Body of pancreas (tissue), 4 donors: ENCODE data around the gene SLC30A4.

Source experiments
- POLR2A ChIP-seq, 3 donors: fragments of 450-650 bp; IDR thresholded peaks; one replicate each; pipeline ENCODE4 v1.6.1; 2016; ENCODE audit warnings: antibody characterized with exemption in 3 of 3, mild to moderate bottlenecking in 2 of 3
- TF ChIP-seq, protein P1 (sequence below), 7 experiments: fragments of 450-650 bp in 4 of 7; fragments of 200-600 bp in 3 of 7; sonication (generic) in 3 of 7; IDR thresholded peaks; one replicate each; pipeline ENCODE4 v1.5.1; 2016 to 2019; ENCODE audit warnings: antibody characterized with exemption in 7 of 7

DNA sequence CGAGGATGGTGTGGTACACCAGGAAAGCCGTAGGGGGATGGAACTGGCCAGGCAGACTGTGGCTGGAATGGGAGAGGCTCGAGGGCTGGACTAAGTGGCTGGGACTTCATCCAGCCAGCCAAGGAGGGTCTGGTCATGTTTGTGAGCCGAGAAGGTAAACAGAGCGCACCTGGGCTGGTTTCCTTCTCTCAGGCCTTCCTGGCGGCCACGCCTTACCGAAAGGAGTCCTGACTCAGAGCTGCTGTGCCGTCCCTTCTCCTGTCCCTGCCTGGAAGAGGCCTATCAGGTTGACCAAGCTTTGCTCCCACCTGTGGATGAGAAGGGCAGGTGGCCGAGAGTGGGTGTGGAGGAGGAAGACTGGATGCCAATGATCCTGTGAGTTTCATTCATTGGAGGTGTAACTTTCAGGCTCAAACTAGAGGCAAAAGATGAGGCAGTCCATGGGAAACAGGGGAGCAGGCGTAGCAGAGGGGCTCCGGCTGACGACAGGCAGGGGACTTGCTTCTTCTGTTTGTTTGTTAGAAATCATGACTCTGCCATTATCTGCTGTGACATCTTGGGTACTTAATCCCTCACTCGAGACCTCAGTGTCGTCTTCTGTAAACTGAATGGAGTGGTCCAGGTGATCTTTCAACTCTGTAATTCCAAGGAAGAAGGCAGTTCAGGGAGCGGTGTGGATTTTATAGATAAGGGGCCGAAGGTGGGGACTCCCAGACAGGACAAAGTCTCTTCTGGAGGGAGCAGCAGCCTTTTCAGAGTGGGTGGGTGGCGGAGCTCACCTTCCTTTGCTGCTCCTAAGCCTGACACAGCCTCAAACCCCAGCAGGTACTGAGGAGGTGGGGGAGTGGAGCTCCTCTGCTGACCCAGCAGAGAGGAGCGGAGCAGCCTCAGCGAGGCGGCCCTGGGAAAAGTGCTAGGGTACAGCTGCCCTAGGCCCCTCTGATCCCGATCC is 72.4 kb downstream of the SLC30A4 start:
- TF ChIP-seq, protein P1, sequence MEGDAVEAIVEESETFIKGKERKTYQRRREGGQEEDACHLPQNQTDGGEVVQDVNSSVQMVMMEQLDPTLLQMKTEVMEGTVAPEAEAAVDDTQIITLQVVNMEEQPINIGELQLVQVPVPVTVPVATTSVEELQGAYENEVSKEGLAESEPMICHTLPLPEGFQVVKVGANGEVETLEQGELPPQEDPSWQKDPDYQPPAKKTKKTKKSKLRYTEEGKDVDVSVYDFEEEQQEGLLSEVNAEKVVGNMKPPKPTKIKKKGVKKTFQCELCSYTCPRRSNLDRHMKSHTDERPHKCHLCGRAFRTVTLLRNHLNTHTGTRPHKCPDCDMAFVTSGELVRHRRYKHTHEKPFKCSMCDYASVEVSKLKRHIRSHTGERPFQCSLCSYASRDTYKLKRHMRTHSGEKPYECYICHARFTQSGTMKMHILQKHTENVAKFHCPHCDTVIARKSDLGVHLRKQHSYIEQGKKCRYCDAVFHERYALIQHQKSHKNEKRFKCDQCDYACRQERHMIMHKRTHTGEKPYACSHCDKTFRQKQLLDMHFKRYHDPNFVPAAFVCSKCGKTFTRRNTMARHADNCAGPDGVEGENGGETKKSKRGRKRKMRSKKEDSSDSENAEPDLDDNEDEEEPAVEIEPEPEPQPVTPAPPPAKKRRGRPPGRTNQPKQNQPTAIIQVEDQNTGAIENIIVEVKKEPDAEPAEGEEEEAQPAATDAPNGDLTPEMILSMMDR (IDR thresholded peaks at IDR 0.05): peak in 1 of 7 experiments; percentile 9
- TF ChIP-seq POLR2A (IDR thresholded peaks at IDR 0.05): peak in 2 of 3 donors; percentile 19 to 23
